ENCODE measurements around the gene NR3C2. TPM values are rescaled to one million over a fixed set of nuclear protein-coding genes. Genes with fewer than 3 reads are reported as not detected.
A peak's percentile ranks its signal among the peaks of the same experiment; 100 is the strongest.

NR3C2 gene
- total RNA-seq, 2 donors from 2014 or later, result 0.44 to 0.82 TPM

DNA sequence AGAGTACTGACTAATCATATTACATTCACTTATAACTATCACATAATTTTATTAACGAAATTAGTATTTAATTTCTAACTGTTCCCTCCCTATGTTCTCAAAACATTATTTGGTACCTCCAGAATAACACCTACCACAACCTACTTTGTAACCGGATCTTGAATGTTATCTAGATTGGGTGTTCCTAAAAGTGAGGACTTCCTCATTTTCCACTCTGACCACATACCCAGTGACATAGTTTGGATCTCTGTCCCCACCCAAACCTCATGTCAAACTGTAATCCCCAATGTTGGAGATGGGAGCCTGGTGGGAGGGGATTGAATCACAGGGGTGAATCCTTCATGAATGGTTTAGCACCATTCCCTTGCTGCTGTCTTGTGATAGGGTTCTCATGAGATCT, 21.8 kb downstream of the NR3C2 start:
- no peak overlapping the region for H3K27ac ChIP-seq (ENCODE audit: low read depth, low read length)
- Mint-ChIP-seq H3K9me3 (no peaks in the 10 kb centered on the region), H3K4me1 (peaks cover under 1% of the 10 kb centered on the region), H3K27me3 (ENCODE audit: insufficient read depth) (no peaks in the 10 kb centered on the region), H3K36me3 (ENCODE audit: low read depth) (no peaks in the 10 kb centered on the region), H3K4me3 (no peak overlapping the region), H3K27ac (no peak overlapping the region)
- H3K4me3 ChIP-seq (ENCODE audit: low read length), result no peak overlapping the region
- WGBS, 2 experiments (ENCODE audit: insufficient coverage in 1 of 2, insufficient read length in 1 of 2), result 88% methylated on average over 2 of the region's 2 CpGs; no CpG with 5 or more reads in 1 of the 2 experiments
- no peak overlapping the region for H3K9ac ChIP-seq (ENCODE audit: extremely low read depth, low read length, poor library complexity, severe bottlenecking)
- H3K27me3 ChIP-seq (ENCODE audit: control insufficient read depth, insufficient read depth, low read length, poor library complexity, severe bottlenecking), result no peaks in the 10 kb centered on the region
- H3K9me3 ChIP-seq (ENCODE audit: control insufficient read depth, low read length), result no peaks in the 10 kb centered on the region
- TF ChIP-seq CTCF (conservative IDR thresholded peaks at IDR 0.05), result no peak
- no peaks in the 10 kb centered on the region for H3K36me3 ChIP-seq (ENCODE audit: control insufficient read depth, insufficient read depth, low read length)
- no peak for DNase-seq
- H3K4me1 ChIP-seq (ENCODE audit: control insufficient read depth, insufficient read depth, low read length), result no peaks in the 10 kb centered on the region

- peaks cover 1% of the 10 kb centered on the region for H3K4me1 Mint-ChIP-seq
- no peak overlapping the region for H3K4me3 Mint-ChIP-seq
- H3K36me3 Mint-ChIP-seq (ENCODE audit: low read depth), result no peaks in the 10 kb centered on the region
- Histone ChIP-seq H3K27ac (ENCODE audit: low read depth, low read length) (no peak overlapping the region), H3K4me1 (ENCODE audit: control insufficient read depth, insufficient read depth, low read length) (no peaks in the 10 kb centered on the region), H3K36me3 (ENCODE audit: control insufficient read depth, insufficient read depth, low read length) (no peaks in the 10 kb centered on the region), H3K27me3 (ENCODE audit: control insufficient read depth, insufficient read depth, low read length, poor library complexity, severe bottlenecking) (no peaks in the 10 kb centered on the region), H3K4me3 (ENCODE audit: low read length) (no peak overlapping the region), H3K9me3 (ENCODE audit: control insufficient read depth, low read length) (no peaks in the 10 kb centered on the region), H3K9ac (ENCODE audit: extremely low read depth, low read length, poor library complexity, severe bottlenecking) (no peak overlapping the region)
- H3K27ac Mint-ChIP-seq, result no peak overlapping the region
- no peaks in the 10 kb centered on the region for H3K27me3 Mint-ChIP-seq (ENCODE audit: insufficient read depth)
- DNase-seq, result no peak
- 54% methylated on average over 1 of the region's 2 CpGs; no CpG with 5 or more reads in 1 of the 2 experiments for WGBS, 2 experiments (ENCODE audit: insufficient coverage in 1 of 2, insufficient read length in 1 of 2)
- no peaks in the 10 kb centered on the region for H3K9me3 Mint-ChIP-seq
- TF ChIP-seq CTCF (conservative IDR thresholded peaks at IDR 0.05), result peak; percentile 56
Observed at GRCh38 chr4:148415500-148415899, 26.7 kb downstream of the NR3C2 start.

- no peak overlapping the region for H3K27ac Mint-ChIP-seq
- no peak overlapping the region for H3K4me3 ChIP-seq (ENCODE audit: low read length)
- no peaks in the 10 kb centered on the region for H3K27me3 ChIP-seq (ENCODE audit: control insufficient read depth, insufficient read depth, low read length, poor library complexity, severe bottlenecking)
- H3K36me3 Mint-ChIP-seq (ENCODE audit: low read depth), result no peaks in the 10 kb centered on the region
- no peaks in the 10 kb centered on the region for H3K27me3 Mint-ChIP-seq (ENCODE audit: insufficient read depth)
- DNase-seq, result no peak
- no peaks in the 10 kb centered on the region for H3K36me3 ChIP-seq (ENCODE audit: control insufficient read depth, insufficient read depth, low read length)
- H3K9ac ChIP-seq (ENCODE audit: extremely low read depth, low read length, poor library complexity, severe bottlenecking), result no peak overlapping the region
- no peaks in the 10 kb centered on the region for H3K9me3 Mint-ChIP-seq
- H3K4me3 Mint-ChIP-seq, result no peak overlapping the region
- no peaks in the 10 kb centered on the region for H3K4me1 ChIP-seq (ENCODE audit: control insufficient read depth, insufficient read depth, low read length)
- H3K9me3 ChIP-seq (ENCODE audit: control insufficient read depth, low read length), result no peaks in the 10 kb centered on the region
- 64% methylated on average over 2 of the region's 2 CpGs; no CpG with 5 or more reads in 1 of the 2 experiments for WGBS, 2 experiments (ENCODE audit: insufficient coverage in 1 of 2, insufficient read length in 1 of 2)
- H3K27ac ChIP-seq (ENCODE audit: low read depth, low read length), result no peak overlapping the region
- no peak for TF ChIP-seq CTCF (conservative IDR thresholded peaks at IDR 0.05)
- H3K4me1 Mint-ChIP-seq, result peaks cover 1% of the 10 kb centered on the region
Observed at GRCh38 chr4:148412460-148412994, 29.7 kb downstream of the NR3C2 start.
